Ishikawa (cell line): ENCODE results near the gene KIRREL3.

ENCODE experiments used
- CEBPB ChIP-seq: IDR thresholded peaks from 2 replicates; pipeline ENCODE4 v1.6.1; 2012
- CREB1 ChIP-seq: IDR thresholded peaks from 2 replicates; pipeline ENCODE4 v1.6.1; 2012; ENCODE audit warnings: low read depth
- EGR1 ChIP-seq: IDR thresholded peaks from 2 replicates; pipeline ENCODE4 v1.6.1; 2012
- EP300 ChIP-seq: IDR thresholded peaks from 2 replicates; pipeline ENCODE4 v1.6.1; 2012; ENCODE audit warnings: borderline replicate concordance
- FOXM1 ChIP-seq: IDR thresholded peaks from 2 replicates; pipeline ENCODE4 v1.6.1; 2012; ENCODE audit warnings: low read depth, borderline replicate concordance
- NFIC ChIP-seq: IDR thresholded peaks from 2 replicates; pipeline ENCODE4 v1.6.1; 2012
- RAD21 ChIP-seq: IDR thresholded peaks from 2 replicates; pipeline ENCODE4 v1.6.1; 2012; ENCODE audit warnings: low read depth
- TAF1 ChIP-seq: IDR thresholded peaks from 2 replicates; pipeline ENCODE4 v1.6.1; 2012; ENCODE audit warnings: low read depth, mild to moderate bottlenecking
- TEAD4 ChIP-seq: IDR thresholded peaks from 2 replicates; pipeline ENCODE4 v1.6.1; 2012
- YY1 ChIP-seq: IDR thresholded peaks from 2 replicates; pipeline ENCODE4 v1.6.1; 2012; ENCODE audit warnings: low read depth
- ZBTB7A ChIP-seq: IDR thresholded peaks from 2 replicates; pipeline ENCODE4 v1.6.1; 2012; ENCODE audit warnings: low read depth
- TF ChIP-seq, protein P1 (sequence below): IDR thresholded peaks from 2 replicates; pipeline ENCODE4 v1.6.1; 2012; ENCODE audit warnings: low read depth, mild to moderate bottlenecking
- TF ChIP-seq, protein P2 (sequence below): IDR thresholded peaks from 2 replicates; pipeline ENCODE4 v1.6.1; 2012
- TF ChIP-seq, protein P3 (sequence below): IDR thresholded peaks from 2 replicates; pipeline ENCODE4 v1.6.1; 2012

DNA sequence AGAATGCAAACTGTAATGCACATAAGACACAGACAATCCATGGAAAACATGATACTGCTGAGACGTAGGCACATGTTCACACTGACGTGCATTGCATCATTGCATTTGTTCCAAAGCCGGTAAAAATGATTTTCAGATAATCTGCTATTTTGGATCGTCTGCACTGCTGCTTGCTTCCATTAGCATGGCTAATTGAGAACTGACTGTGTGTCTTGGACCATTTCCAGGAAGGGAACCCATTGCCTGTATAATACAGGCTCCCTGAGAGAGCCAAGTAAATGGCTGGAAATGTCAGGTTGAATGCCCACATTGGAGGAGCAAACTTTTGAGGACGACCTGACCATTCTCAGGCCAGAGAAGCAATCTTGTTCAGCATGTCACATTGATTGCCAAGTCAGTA lies 340.2 kb downstream of the KIRREL3 start:
- TF ChIP-seq TAF1 (no peak), FOXM1 (no peak), RAD21 (no peak), CREB1 (no peak), EP300 (no peak), CEBPB (no peak), TEAD4 (no peak), YY1 (no peak), EGR1 (no peak), NFIC (no peak), ZBTB7A (no peak)
- TF ChIP-seq, protein P1, sequence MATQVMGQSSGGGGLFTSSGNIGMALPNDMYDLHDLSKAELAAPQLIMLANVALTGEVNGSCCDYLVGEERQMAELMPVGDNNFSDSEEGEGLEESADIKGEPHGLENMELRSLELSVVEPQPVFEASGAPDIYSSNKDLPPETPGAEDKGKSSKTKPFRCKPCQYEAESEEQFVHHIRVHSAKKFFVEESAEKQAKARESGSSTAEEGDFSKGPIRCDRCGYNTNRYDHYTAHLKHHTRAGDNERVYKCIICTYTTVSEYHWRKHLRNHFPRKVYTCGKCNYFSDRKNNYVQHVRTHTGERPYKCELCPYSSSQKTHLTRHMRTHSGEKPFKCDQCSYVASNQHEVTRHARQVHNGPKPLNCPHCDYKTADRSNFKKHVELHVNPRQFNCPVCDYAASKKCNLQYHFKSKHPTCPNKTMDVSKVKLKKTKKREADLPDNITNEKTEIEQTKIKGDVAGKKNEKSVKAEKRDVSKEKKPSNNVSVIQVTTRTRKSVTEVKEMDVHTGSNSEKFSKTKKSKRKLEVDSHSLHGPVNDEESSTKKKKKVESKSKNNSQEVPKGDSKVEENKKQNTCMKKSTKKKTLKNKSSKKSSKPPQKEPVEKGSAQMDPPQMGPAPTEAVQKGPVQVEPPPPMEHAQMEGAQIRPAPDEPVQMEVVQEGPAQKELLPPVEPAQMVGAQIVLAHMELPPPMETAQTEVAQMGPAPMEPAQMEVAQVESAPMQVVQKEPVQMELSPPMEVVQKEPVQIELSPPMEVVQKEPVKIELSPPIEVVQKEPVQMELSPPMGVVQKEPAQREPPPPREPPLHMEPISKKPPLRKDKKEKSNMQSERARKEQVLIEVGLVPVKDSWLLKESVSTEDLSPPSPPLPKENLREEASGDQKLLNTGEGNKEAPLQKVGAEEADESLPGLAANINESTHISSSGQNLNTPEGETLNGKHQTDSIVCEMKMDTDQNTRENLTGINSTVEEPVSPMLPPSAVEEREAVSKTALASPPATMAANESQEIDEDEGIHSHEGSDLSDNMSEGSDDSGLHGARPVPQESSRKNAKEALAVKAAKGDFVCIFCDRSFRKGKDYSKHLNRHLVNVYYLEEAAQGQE: no peak
- TF ChIP-seq, protein P2, sequence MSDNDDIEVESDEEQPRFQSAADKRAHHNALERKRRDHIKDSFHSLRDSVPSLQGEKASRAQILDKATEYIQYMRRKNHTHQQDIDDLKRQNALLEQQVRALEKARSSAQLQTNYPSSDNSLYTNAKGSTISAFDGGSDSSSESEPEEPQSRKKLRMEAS: no peak
- TF ChIP-seq, protein P3, sequence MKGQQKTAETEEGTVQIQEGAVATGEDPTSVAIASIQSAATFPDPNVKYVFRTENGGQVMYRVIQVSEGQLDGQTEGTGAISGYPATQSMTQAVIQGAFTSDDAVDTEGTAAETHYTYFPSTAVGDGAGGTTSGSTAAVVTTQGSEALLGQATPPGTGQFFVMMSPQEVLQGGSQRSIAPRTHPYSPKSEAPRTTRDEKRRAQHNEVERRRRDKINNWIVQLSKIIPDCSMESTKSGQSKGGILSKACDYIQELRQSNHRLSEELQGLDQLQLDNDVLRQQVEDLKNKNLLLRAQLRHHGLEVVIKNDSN: no peak
